MM.1S (cell line): ENCODE results near the gene KCNMA1.

Experiments
- DNase-seq: peaks from one replicate; pipeline ENCODE4 v3.0.0-alpha.2; 2015
- H2AFZ ChIP-seq: fragments of 300-600 bp; sonication (generic); 2 replicates; pipeline ENCODE4 v1.6.0; 2016; ENCODE audit warnings: antibody characterized with exemption, low read length
- H3F3A ChIP-seq: fragments of 300-600 bp; sonication (generic); 2 replicates; pipeline ENCODE4 v1.6.1; 2016; ENCODE audit warnings: mild to moderate bottlenecking, antibody characterized with exemption, low read length, moderate library complexity, mixed read lengths; ENCODE audit not compliant: insufficient read depth
- H3K27ac ChIP-seq: fragments of 300-600 bp; sonication (generic); 2 replicates; pipeline ENCODE4 v1.5.1; 2016; ENCODE audit warnings: mild to moderate bottlenecking, low read length
- H3K27me3 ChIP-seq: fragments of 300-600 bp; sonication (generic); replicated peaks from 2 replicates; pipeline ENCODE4 v1.6.0; 2016; ENCODE audit warnings: low read length; ENCODE audit not compliant: insufficient read depth
- H3K36me3 ChIP-seq: fragments of 300-600 bp; sonication (generic); replicated peaks from 2 replicates; pipeline ENCODE4 v1.6.1; 2016; ENCODE audit warnings: mild to moderate bottlenecking, low read length, mixed read lengths; ENCODE audit not compliant: insufficient read depth
- H3K4me1 ChIP-seq: fragments of 300-600 bp; sonication (generic); 2 replicates; pipeline ENCODE4 v1.6.1; 2016; ENCODE audit warnings: low read length, mixed read lengths
- H3K4me2 ChIP-seq: fragments of 300-600 bp; sonication (generic); 2 replicates; pipeline ENCODE4 v1.6.0; 2016; ENCODE audit warnings: low read depth, low read length
- H3K4me3 ChIP-seq: fragments of 300-600 bp; sonication (generic); 2 replicates; pipeline ENCODE4 v1.5.1; 2016; ENCODE audit warnings: low read length, mixed read lengths
- H3K79me2 ChIP-seq: fragments of 300-600 bp; sonication (generic); 2 replicates; pipeline ENCODE4 v1.6.1; 2016; ENCODE audit warnings: mixed run types, low read length, mixed read lengths
- H3K9ac ChIP-seq: fragments of 300-600 bp; sonication (generic); 2 replicates; pipeline ENCODE4 v1.6.1; 2016; ENCODE audit warnings: low read length, mixed read lengths
- H3K9me2 ChIP-seq: fragments of 300-600 bp; sonication (generic); replicated peaks from 2 replicates; pipeline ENCODE4 v1.6.1; 2016; ENCODE audit warnings: mild to moderate bottlenecking, low read length, mixed read lengths; ENCODE audit not compliant: insufficient read depth
- H3K9me3 ChIP-seq: fragments of 300-600 bp; sonication (generic); replicated peaks from 2 replicates; pipeline ENCODE4 v1.6.1; 2016; ENCODE audit warnings: mild to moderate bottlenecking, low read length, mixed read lengths; ENCODE audit not compliant: insufficient read depth
- H4K20me1 ChIP-seq: fragments of 300-600 bp; sonication (generic); 2 replicates; pipeline ENCODE4 v1.6.1; 2016; ENCODE audit warnings: mild to moderate bottlenecking, low read length, moderate library complexity, mixed read lengths; ENCODE audit not compliant: insufficient read depth
- EZH2 ChIP-seq: fragments of 300-600 bp; sonication (generic); optimal IDR thresholded peaks from 2 replicates; pipeline ENCODE3; 2017; ENCODE audit warnings: low read depth, mild to moderate bottlenecking, antibody characterized with exemption, low read length, mixed read lengths
- EZH2phosphoT487 ChIP-seq: fragments of 300-600 bp; sonication (generic); IDR thresholded peaks from 2 replicates; pipeline ENCODE4 v1.6.1; 2018; ENCODE audit warnings: antibody characterized with exemption, low read length
- TF ChIP-seq, protein P1 (sequence below): fragments of 300-600 bp; sonication (generic); IDR thresholded peaks from 2 replicates; pipeline ENCODE4 v1.5.1; 2016; ENCODE audit warnings: antibody characterized with exemption, low read length, mixed read lengths

Gene KCNMA1

GRCh38 chr10:77264527-77264926 is 373.1 kb downstream of the KCNMA1 start:
- TF ChIP-seq EZH2 = no peak
- TF ChIP-seq, protein P1, sequence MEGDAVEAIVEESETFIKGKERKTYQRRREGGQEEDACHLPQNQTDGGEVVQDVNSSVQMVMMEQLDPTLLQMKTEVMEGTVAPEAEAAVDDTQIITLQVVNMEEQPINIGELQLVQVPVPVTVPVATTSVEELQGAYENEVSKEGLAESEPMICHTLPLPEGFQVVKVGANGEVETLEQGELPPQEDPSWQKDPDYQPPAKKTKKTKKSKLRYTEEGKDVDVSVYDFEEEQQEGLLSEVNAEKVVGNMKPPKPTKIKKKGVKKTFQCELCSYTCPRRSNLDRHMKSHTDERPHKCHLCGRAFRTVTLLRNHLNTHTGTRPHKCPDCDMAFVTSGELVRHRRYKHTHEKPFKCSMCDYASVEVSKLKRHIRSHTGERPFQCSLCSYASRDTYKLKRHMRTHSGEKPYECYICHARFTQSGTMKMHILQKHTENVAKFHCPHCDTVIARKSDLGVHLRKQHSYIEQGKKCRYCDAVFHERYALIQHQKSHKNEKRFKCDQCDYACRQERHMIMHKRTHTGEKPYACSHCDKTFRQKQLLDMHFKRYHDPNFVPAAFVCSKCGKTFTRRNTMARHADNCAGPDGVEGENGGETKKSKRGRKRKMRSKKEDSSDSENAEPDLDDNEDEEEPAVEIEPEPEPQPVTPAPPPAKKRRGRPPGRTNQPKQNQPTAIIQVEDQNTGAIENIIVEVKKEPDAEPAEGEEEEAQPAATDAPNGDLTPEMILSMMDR = no peak
- TF ChIP-seq EZH2phosphoT487 = no peak
- H3K36me3 ChIP-seq = no peaks in the 10 kb centered on the region

DNA sequence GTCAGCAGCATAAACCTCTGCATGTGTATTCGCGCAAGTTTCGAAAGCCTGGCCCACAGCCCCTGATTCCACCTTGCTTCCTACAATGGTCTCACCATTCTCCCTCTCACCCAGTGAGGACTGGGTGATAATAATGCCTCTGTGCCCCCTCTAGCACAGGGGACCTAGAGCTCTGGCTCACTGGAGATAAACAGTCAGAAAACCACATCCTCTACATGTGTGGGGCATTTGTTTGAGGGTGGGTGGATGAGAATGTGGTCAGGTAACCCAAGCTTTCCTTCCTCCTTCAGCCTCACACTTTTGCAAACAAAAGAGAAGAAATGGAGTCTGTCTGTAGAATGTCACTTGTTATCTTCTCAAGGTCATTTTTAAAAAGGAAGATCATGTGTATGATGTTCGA is 373.5 kb downstream of the KCNMA1 start:
- Histone ChIP-seq H3K9ac (no peak overlapping the region), H3K36me3 (no peaks in the 10 kb centered on the region), H3K4me2 (peak overlapping the region; percentile 2), H3K79me2 (no peaks in the 10 kb centered on the region), H3K4me1 (peaks cover 14% of the 10 kb centered on the region), H3K27ac (no peak overlapping the region), H4K20me1 (no peaks in the 10 kb centered on the region), H3K27me3 (no peaks in the 10 kb centered on the region), H3K4me3 (no peak overlapping the region), H2AFZ (no peak overlapping the region), H3K9me3 (no peaks in the 10 kb centered on the region), H3K9me2 (no peaks in the 10 kb centered on the region), H3F3A (no peaks in the 10 kb centered on the region)
- TF ChIP-seq EZH2 (no peak), EZH2phosphoT487 (no peak)
- TF ChIP-seq, protein P1 = no peak
- peak; percentile 63 for DNase-seq

More at GRCh38 chr10:77264527-77264926, 373.1 kb downstream of the KCNMA1 start:
- peak overlapping the region; percentile 2; the same call in 1 of the 2 replicates for H3K4me2 ChIP-seq
- H3K27me3 ChIP-seq = no peaks in the 10 kb centered on the region
- no peak overlapping the region for H3K4me3 ChIP-seq
- no peaks in the 10 kb centered on the region for H3K79me2 ChIP-seq
- DNase-seq = no peak
- no peaks in the 10 kb centered on the region for H3K9me3 ChIP-seq
- no peak overlapping the region for H3K27ac ChIP-seq
- peaks cover 14% of the 10 kb centered on the region for H3K4me1 ChIP-seq
- H3F3A ChIP-seq = no peaks in the 10 kb centered on the region
- no peaks in the 10 kb centered on the region for H3K9me2 ChIP-seq
- no peak overlapping the region for H2AFZ ChIP-seq
- no peak overlapping the region for H3K9ac ChIP-seq
- H4K20me1 ChIP-seq = no peaks in the 10 kb centered on the region

- Histone ChIP-seq H3K27me3 (no peaks in the 10 kb centered on the region), H3F3A (no peaks in the 10 kb centered on the region), H3K9ac (no peak overlapping the region), H3K79me2 (no peaks in the 10 kb centered on the region), H3K9me3 (no peaks in the 10 kb centered on the region), H2AFZ (no peak overlapping the region), H3K27ac (no peak overlapping the region), H3K4me2 (peak overlapping the region; percentile 2), H4K20me1 (no peaks in the 10 kb centered on the region), H3K4me3 (no peak overlapping the region), H3K36me3 (no peaks in the 10 kb centered on the region), H3K9me2 (no peaks in the 10 kb centered on the region), H3K4me1 (peaks cover 14% of the 10 kb centered on the region)
- DNase-seq = no peak
- TF ChIP-seq, protein P1 = no peak
- TF ChIP-seq EZH2phosphoT487 = no peak
- no peak for TF ChIP-seq EZH2
Measured at GRCh38 chr10:77263700-77264099, 373.9 kb downstream of the KCNMA1 start.
